Hepatocyte (in vitro differentiated cells): ENCODE data around the gene KRT84.

Experiments
- CTCF ChIP-seq: fragments of 200-600 bp; sonication (generic); IDR thresholded peaks from 2 replicates; pipeline ENCODE4 v1.5.1; 2016; ENCODE audit warnings: antibody characterized with exemption, mild to moderate bottlenecking; ENCODE audit not compliant: poor library complexity
- EZH2 ChIP-seq: fragments of 200-600 bp; sonication (generic); IDR thresholded peaks from 2 replicates; pipeline ENCODE4 v1.6.1; 2016; ENCODE audit warnings: antibody characterized with exemption, mild to moderate bottlenecking, borderline replicate concordance
- EZH2phosphoT487 ChIP-seq: fragments of 200-600 bp; sonication (generic); IDR thresholded peaks from one replicate; pipeline ENCODE4 v1.6.1; 2018; ENCODE audit warnings: antibody characterized with exemption, mild to moderate bottlenecking, low read depth, moderate library complexity; ENCODE audit not compliant: unreplicated experiment, severe bottlenecking

- TF ChIP-seq CTCF (no peak), EZH2 (no peak), EZH2phosphoT487 (no peak)
These were observed 30.7 kb upstream of the KRT84 start for GRCh38 chr12:52415870-52416750.
